DND-41 (cell line): ENCODE data around the gene TRIOBP.
A peak's percentile ranks its signal among the peaks of the same experiment; 100 is the strongest.

ENCODE experiments used
- ATAC-seq: fragments of 200-7000 bp; cut with Tn5 transposase; 3 replicates; pipeline ENCODE4 v1.9.1; 2021; ENCODE audit warnings: low read depth; ENCODE audit not compliant: insufficient read depth
- DNase-seq: peaks from one replicate; pipeline ENCODE4 v3.0.0-alpha.2; 2020
- H2AFZ ChIP-seq: 2 replicates; pipeline ENCODE4 v1.6.0; 2012; ENCODE audit warnings: low read depth, low read length
- H3K27ac ChIP-seq: 2 replicates; pipeline ENCODE4 v1.5.1; 2012; ENCODE audit warnings: low read length, inconsistent platforms
- H3K27me3 ChIP-seq: fragments of 200-600 bp; sonication (generic); 2 replicates; pipeline ENCODE4 v1.6.0; 2012; ENCODE audit warnings: low read length, mild to moderate bottlenecking, inconsistent platforms; ENCODE audit not compliant: insufficient read depth, poor library complexity
- H3K36me3 ChIP-seq: 2 replicates; pipeline ENCODE4 v1.5.1; 2012; ENCODE audit warnings: low read length, inconsistent platforms; ENCODE audit not compliant: insufficient read depth
- H3K4me1 ChIP-seq: 2 replicates; pipeline ENCODE4 v1.5.1; 2012; ENCODE audit warnings: mild to moderate bottlenecking, low read length; ENCODE audit not compliant: insufficient read depth
- H3K4me2 ChIP-seq: 2 replicates; pipeline ENCODE4 v1.6.0; 2012; ENCODE audit warnings: mild to moderate bottlenecking, moderate library complexity, low read length, inconsistent platforms; ENCODE audit not compliant: insufficient read depth
- H3K4me3 ChIP-seq, 2 experiments: fragments of 200-600 bp in 1 of 2; shearing (Covaris generic) in 1 of 2; 2 replicates each; pipeline ENCODE4 v1.5.1; 2012 to 2016; ENCODE audit warnings: inconsistent platforms in 2 of 2, low read length in 2 of 2, mild to moderate bottlenecking in 2 of 2, low read depth in 1 of 2, moderate library complexity in 1 of 2
- H3K79me2 ChIP-seq: 2 replicates; pipeline ENCODE4 v1.6.0; 2012; ENCODE audit warnings: low read length, inconsistent platforms; ENCODE audit not compliant: insufficient read depth
- H3K9ac ChIP-seq: 2 replicates; pipeline ENCODE4 v1.6.0; 2012; ENCODE audit warnings: low read depth, mild to moderate bottlenecking, inconsistent platforms, low read length, moderate library complexity
- H3K9me3 ChIP-seq: 2 replicates; pipeline ENCODE4 v1.5.1; 2012; ENCODE audit warnings: low read length, moderate library complexity, mild to moderate bottlenecking, inconsistent platforms; ENCODE audit not compliant: insufficient read depth, severe bottlenecking
- H4K20me1 ChIP-seq: 2 replicates; pipeline ENCODE4 v1.6.0; 2012; ENCODE audit warnings: low read length; ENCODE audit not compliant: insufficient read depth
- CTCF ChIP-seq: IDR thresholded peaks from 2 replicates; pipeline ENCODE4 v1.5.1; 2012; ENCODE audit warnings: borderline replicate concordance, low read length, moderate library complexity, mild to moderate bottlenecking; ENCODE audit not compliant: poor library complexity, severe bottlenecking; ENCODE audit errors: extremely low read depth
- EZH2 ChIP-seq: IDR thresholded peaks from 3 replicates; pipeline ENCODE4 v1.6.1; 2012; ENCODE audit warnings: borderline replicate concordance, low read depth, mild to moderate bottlenecking, moderate library complexity, low read length, inconsistent platforms; ENCODE audit not compliant: severe bottlenecking

The TRIOBP gene

DNA sequence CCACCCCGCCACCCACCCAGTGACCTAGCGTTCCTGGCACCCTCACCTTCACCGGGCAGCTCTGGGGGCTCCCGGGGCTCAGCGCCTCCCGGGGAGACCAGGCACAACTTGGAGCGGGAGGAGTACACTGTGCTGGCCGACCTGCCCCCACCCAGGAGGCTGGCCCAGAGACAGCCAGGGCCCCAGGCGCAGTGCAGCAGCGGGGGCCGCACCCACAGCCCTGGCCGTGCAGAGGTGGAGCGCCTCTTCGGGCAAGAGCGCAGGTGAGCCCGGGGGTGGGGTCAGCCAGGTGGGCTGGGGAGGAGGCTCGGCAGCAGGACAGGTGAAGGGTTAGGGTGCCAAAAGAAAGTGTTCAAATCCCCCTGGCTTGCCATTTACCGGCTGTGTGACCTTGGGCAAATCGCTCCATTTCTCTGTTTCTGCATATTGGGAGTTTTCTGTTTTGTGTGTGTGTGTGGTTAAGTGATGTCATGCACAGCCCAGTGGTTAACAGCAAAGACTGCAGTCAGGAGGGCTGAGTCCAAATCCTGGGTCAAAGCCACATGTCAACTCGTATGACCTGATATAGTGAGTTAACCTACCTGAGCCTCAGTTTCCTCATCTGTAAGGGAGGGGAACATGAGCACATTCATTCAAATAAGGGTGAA lies 29.5 kb downstream of the TRIOBP start:
- no peak for DNase-seq
- TF ChIP-seq EZH2, result no peak
- TF ChIP-seq CTCF, result peak; percentile 41
- H3K27me3 ChIP-seq, result no peaks in the 10 kb centered on the region
- H4K20me1 ChIP-seq, result no peaks in the 10 kb centered on the region
- H3K4me3 ChIP-seq, result no peak overlapping the region
- no peak overlapping the region for H3K27ac ChIP-seq
- H3K36me3 ChIP-seq, result no peaks in the 10 kb centered on the region
- no peaks in the 10 kb centered on the region for H3K4me1 ChIP-seq
- no peaks in the 10 kb centered on the region for H3K79me2 ChIP-seq
- peak; percentile 37; the same call in 1 of the 3 replicates for ATAC-seq
- H3K9me3 ChIP-seq, result no peaks in the 10 kb centered on the region
- no peak overlapping the region for H3K9ac ChIP-seq
- H2AFZ ChIP-seq, result no peak overlapping the region
- H3K4me2 ChIP-seq, result no peak overlapping the region

DNA sequence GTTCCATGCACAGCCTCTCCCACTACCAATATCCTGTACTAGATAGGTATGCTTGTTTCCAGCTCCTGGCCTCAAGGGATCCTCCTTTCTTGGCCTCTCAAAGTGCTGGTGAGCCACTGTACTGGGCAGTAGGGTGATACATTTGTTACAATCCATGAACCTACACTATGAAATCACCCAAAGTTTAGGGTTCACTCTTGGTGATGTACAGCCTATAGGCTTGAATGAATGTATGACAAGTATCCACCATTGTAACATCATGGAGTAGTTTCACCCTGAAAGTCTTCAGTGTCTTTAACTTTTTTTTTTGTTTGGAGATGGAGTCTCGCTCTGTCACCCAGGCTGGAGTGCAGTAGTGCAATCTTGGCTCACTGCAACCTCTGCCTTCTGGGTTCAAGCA lies 31.8 kb downstream of the TRIOBP start:
- Histone ChIP-seq H3K27ac (no peak overlapping the region), H3K79me2 (no peaks in the 10 kb centered on the region), H4K20me1 (no peaks in the 10 kb centered on the region), H2AFZ (no peak overlapping the region), H3K4me1 (no peaks in the 10 kb centered on the region), H3K9me3 (no peaks in the 10 kb centered on the region), H3K4me3 (no peak overlapping the region), H3K27me3 (no peaks in the 10 kb centered on the region), H3K4me2 (no peak overlapping the region), H3K36me3 (no peaks in the 10 kb centered on the region), H3K9ac (no peak overlapping the region)
- no peak for ATAC-seq
- TF ChIP-seq CTCF, result no peak
- TF ChIP-seq EZH2, result no peak
- DNase-seq, result no peak

- Histone ChIP-seq H2AFZ (no peak overlapping the region), H3K27ac (no peak overlapping the region), H4K20me1 (no peaks in the 10 kb centered on the region), H3K36me3 (no peaks in the 10 kb centered on the region), H3K27me3 (no peaks in the 10 kb centered on the region), H3K4me1 (no peaks in the 10 kb centered on the region), H3K9me3 (no peaks in the 10 kb centered on the region), H3K79me2 (no peaks in the 10 kb centered on the region), H3K4me2 (no peak overlapping the region), H3K9ac (no peak overlapping the region), H3K4me3 (no peak overlapping the region)
- no peak for DNase-seq
- TF ChIP-seq CTCF, result no peak
- no peak for TF ChIP-seq EZH2
- 0 out of 3 replicates have a peak, but pooled peaks have one; percentile 35 for ATAC-seq
These were observed 35.1 kb downstream of the TRIOBP start for GRCh38 chr22:37731804-37732471.
